Endodermal cell (in vitro differentiated cells): ENCODE measurements around the gene KDM2B. TPM values are rescaled to one million over a fixed set of nuclear protein-coding genes. Genes with fewer than 3 reads are reported as not detected.

ENCODE experiments used
- DNase-seq: peaks from one replicate; pipeline ENCODE4 v3.0.0-alpha.2; 2017
- H3K27ac ChIP-seq: 2 replicates; pipeline ENCODE4 v1.5.1; 2013; ENCODE audit warnings: mild to moderate bottlenecking, low read depth, low read length, moderate library complexity
- H3K27me3 ChIP-seq: 2 replicates; pipeline ENCODE4 v1.6.1; 2013; ENCODE audit warnings: mild to moderate bottlenecking, low read length, moderate library complexity; ENCODE audit not compliant: insufficient read depth, control insufficient read depth, poor library complexity, severe bottlenecking
- H3K36me3 ChIP-seq: 2 replicates; pipeline ENCODE4 v1.7.0; 2013; ENCODE audit warnings: mild to moderate bottlenecking, low read length, moderate library complexity; ENCODE audit not compliant: control insufficient read depth, insufficient read depth
- H3K4me1 ChIP-seq: one replicate; pipeline ENCODE4 v1.7.0; 2013; ENCODE audit warnings: low read length; ENCODE audit not compliant: control insufficient read depth, insufficient read depth
- H3K4me3 ChIP-seq: 2 replicates; pipeline ENCODE4 v1.5.1; 2013; ENCODE audit warnings: mild to moderate bottlenecking, low read length, moderate library complexity
- H3K9ac ChIP-seq: 2 replicates; pipeline ENCODE4 v1.6.1; 2013; ENCODE audit warnings: mild to moderate bottlenecking, low read length, moderate library complexity; ENCODE audit not compliant: poor library complexity, severe bottlenecking; ENCODE audit errors: extremely low read depth
- H3K9me3 ChIP-seq: 2 replicates; pipeline ENCODE4 v1.6.1; 2013; ENCODE audit warnings: mild to moderate bottlenecking, low read length, moderate library complexity; ENCODE audit not compliant: control insufficient read depth
- H3K27ac Mint-ChIP-seq: 2 replicates; pipeline ENCODE4 v1.8.0; 2020; ENCODE audit warnings: mixed read lengths
- H3K27me3 Mint-ChIP-seq: 2 replicates; pipeline ENCODE4 v1.8.0; 2021; ENCODE audit warnings: mild to moderate bottlenecking, mixed read lengths; ENCODE audit not compliant: insufficient read depth
- H3K36me3 Mint-ChIP-seq: 2 replicates; pipeline ENCODE4 v1.8.0; 2020; ENCODE audit warnings: low read depth, mixed read lengths
- H3K4me1 Mint-ChIP-seq: 2 replicates; pipeline ENCODE4 v1.8.0; 2020; ENCODE audit warnings: mixed read lengths
- H3K4me3 Mint-ChIP-seq: 2 replicates; pipeline ENCODE4 v1.8.0; 2020; ENCODE audit warnings: mild to moderate bottlenecking, moderate library complexity, mixed read lengths
- H3K9me3 Mint-ChIP-seq: 2 replicates; pipeline ENCODE4 v1.8.0; 2020; ENCODE audit warnings: mild to moderate bottlenecking, mixed read lengths
- WGBS, 2 experiments: methylation state at CpG; one replicate each; pipeline versions ENCODE4 v1.1.5 to v1.1.7; 2013; ENCODE audit warnings: missing lambda C conversion rate in 2 of 2, mixed read lengths in 1 of 2; ENCODE audit not compliant: insufficient coverage in 1 of 2, insufficient read length in 1 of 2; 5-methylcytosine and 5-hydroxymethylcytosine counted together
- total RNA-seq, 2 donors: library from RNA; stranded (reverse); fragmentation: NEBNext Ultra II Directional in 1 of 2; extraction: Animal tissue kit (Norgen Biotek cat#: 25700) in 1 of 2; gene quantifications; 2 replicates in 1 of 2; 3 replicates in 1 of 2; pipeline ENCODE4 v1.2.1, GENCODE V29; 2021
- TF ChIP-seq, protein P1 (sequence below): fragments of 200-600 bp; sonication (generic); conservative IDR thresholded peaks from 2 replicates; pipeline ENCODE4 v1.5.0; 2021; ENCODE audit warnings: antibody characterized with exemption, mild to moderate bottlenecking

KDM2B gene
- total RNA-seq, 2 donors from 2014 or later = 103 to 125 TPM

DNA sequence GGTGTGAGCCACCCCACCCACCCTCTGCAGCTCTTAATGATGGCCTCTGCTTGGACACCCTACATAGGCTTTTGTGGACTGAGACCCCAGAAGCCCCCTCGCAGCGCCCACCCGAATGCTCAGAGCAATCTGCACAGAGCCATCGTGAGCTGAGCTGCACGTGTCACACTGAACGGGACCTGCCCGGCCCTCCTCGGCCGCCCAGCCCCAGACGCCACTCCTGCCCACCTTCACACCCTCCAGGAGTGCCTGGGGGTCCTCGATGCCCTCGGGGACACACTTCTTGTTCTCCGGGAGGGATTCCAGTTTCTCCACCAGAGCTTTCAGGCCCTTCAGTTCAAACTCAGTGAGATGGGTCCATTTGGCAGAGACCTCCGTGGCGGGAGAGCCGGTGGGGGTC lies 71.5 kb downstream of the KDM2B start:
- peaks cover 2% of the 10 kb centered on the region for H3K9me3 Mint-ChIP-seq
- no peaks in the 10 kb centered on the region for H3K4me1 ChIP-seq
- peaks cover 4% of the 10 kb centered on the region for H3K4me1 Mint-ChIP-seq
- no peak overlapping the region for H3K4me3 Mint-ChIP-seq
- no peaks in the 10 kb centered on the region for H3K9me3 ChIP-seq
- no peak overlapping the region for H3K27ac Mint-ChIP-seq
- DNase-seq = no peak
- H3K27me3 ChIP-seq = no peaks in the 10 kb centered on the region
- no peak overlapping the region for H3K9ac ChIP-seq
- WGBS, 2 experiments = 95 to 96% methylated on average over 16 of the region's 16 CpGs
- no peak overlapping the region for H3K27ac ChIP-seq
- H3K36me3 ChIP-seq = peaks cover 63% of the 10 kb centered on the region
- TF ChIP-seq, protein P1, sequence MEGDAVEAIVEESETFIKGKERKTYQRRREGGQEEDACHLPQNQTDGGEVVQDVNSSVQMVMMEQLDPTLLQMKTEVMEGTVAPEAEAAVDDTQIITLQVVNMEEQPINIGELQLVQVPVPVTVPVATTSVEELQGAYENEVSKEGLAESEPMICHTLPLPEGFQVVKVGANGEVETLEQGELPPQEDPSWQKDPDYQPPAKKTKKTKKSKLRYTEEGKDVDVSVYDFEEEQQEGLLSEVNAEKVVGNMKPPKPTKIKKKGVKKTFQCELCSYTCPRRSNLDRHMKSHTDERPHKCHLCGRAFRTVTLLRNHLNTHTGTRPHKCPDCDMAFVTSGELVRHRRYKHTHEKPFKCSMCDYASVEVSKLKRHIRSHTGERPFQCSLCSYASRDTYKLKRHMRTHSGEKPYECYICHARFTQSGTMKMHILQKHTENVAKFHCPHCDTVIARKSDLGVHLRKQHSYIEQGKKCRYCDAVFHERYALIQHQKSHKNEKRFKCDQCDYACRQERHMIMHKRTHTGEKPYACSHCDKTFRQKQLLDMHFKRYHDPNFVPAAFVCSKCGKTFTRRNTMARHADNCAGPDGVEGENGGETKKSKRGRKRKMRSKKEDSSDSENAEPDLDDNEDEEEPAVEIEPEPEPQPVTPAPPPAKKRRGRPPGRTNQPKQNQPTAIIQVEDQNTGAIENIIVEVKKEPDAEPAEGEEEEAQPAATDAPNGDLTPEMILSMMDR = no peak
- H3K4me3 ChIP-seq = no peak overlapping the region
- H3K27me3 Mint-ChIP-seq = no peaks in the 10 kb centered on the region
- H3K36me3 Mint-ChIP-seq = peaks cover 72% of the 10 kb centered on the region

DNA sequence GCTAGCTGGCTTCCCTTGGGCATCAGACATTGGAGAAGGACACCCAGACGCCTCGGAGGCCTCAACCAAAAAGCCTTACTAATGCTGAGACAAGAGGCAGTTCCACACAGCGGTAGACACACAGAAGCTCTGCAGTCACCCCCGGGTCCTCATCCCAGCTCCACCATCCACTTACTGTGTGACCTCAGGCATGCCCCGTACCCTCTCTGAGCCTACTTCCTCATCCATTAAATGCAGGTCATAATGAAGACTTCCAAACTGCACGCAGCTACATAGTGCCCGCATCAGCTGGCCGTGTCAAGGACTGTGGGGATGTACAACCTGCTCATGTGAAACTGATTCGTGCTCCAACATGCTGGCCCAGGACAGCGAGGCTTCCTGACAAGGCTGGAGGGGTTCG lies 72.3 kb downstream of the KDM2B start:
- no peaks in the 10 kb centered on the region for H3K4me1 Mint-ChIP-seq
- no peaks in the 10 kb centered on the region for H3K27me3 ChIP-seq
- no peak overlapping the region for H3K4me3 Mint-ChIP-seq
- H3K9ac ChIP-seq = no peak overlapping the region
- H3K9me3 Mint-ChIP-seq = no peaks in the 10 kb centered on the region
- no peaks in the 10 kb centered on the region for H3K27me3 Mint-ChIP-seq
- no peak overlapping the region for H3K27ac ChIP-seq
- no peak overlapping the region for H3K27ac Mint-ChIP-seq
- 95% methylated on average over 9 to 11 of the region's 11 CpGs for WGBS, 2 experiments
- peaks cover 68% of the 10 kb centered on the region for H3K36me3 ChIP-seq
- DNase-seq = no peak
- H3K9me3 ChIP-seq = no peaks in the 10 kb centered on the region
- no peaks in the 10 kb centered on the region for H3K4me1 ChIP-seq
- TF ChIP-seq, protein P1 = no peak
- no peak overlapping the region for H3K4me3 ChIP-seq
- H3K36me3 Mint-ChIP-seq = peaks cover 71% of the 10 kb centered on the region

DNA sequence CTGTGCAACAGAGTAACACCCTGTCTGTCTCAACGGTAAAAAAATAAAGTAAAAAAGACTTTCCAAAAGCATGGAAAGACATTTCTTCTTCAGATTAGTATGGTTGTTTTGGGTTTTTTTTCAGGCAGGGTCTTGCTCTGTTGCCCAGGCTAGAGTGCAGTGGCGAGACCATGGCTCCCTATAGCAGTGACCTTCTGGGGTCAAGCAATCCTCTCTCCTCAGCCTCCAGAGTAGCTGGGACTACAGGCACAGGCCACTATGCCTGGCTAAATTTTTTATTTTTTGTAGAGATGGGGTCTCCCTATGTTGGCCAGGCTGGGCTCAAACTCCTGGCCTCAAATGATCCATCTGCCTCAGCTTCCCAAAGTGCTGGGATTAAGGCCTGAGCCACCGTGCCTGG lies 72.8 kb downstream of the KDM2B start:
- no peaks in the 10 kb centered on the region for H3K9me3 ChIP-seq
- Mint-ChIP-seq H3K27ac (no peak overlapping the region), H3K4me3 (no peak overlapping the region), H3K27me3 (no peaks in the 10 kb centered on the region), H3K9me3 (no peaks in the 10 kb centered on the region), H3K4me1 (no peaks in the 10 kb centered on the region), H3K36me3 (peaks cover 72% of the 10 kb centered on the region)
- no peaks in the 10 kb centered on the region for H3K4me1 ChIP-seq
- peaks cover 68% of the 10 kb centered on the region for H3K36me3 ChIP-seq
- no peaks in the 10 kb centered on the region for H3K27me3 ChIP-seq
- no peak for DNase-seq
- H3K9ac ChIP-seq = no peak overlapping the region
- TF ChIP-seq, protein P1 = no peak
- WGBS, 2 experiments = 94 to 100% methylated on average over 1 to 3 of the region's 3 CpGs
- H3K4me3 ChIP-seq = no peak overlapping the region
- no peak overlapping the region for H3K27ac ChIP-seq
